HG03439 (cell line): ENCODE results near the gene DOP1A.
A peak's percentile ranks its signal among the peaks of the same experiment; 100 is the strongest.

Experiments used
- ATAC-seq: cut with Tn5 transposase; IDR thresholded peaks from one replicate; pipeline ENCODE4 v1.9.1; 2021; ENCODE audit warnings: mild to moderate bottlenecking, moderate library complexity; ENCODE audit not compliant: unreplicated experiment

DOP1A gene

GRCh38 chr6:83198486-83199172, 131.2 kb downstream of the DOP1A start:
- no peak for ATAC-seq

GRCh38 chr6:83199173-83199862, 131.8 kb downstream of the DOP1A start:
- ATAC-seq = no peak

- ATAC-seq = no peak
These were observed 132.4 kb downstream of the DOP1A start for GRCh38 chr6:83199863-83200225.

GRCh38 chr6:83202031-83202430, 134.6 kb downstream of the DOP1A start:
- no peak for ATAC-seq

GRCh38 chr6:83215131-83216047, 147.9 kb downstream of the DOP1A start:
- ATAC-seq = peak; percentile 98

GRCh38 chr6:83216806-83217205, 149.3 kb downstream of the DOP1A start:
- no peak for ATAC-seq
